D721Med (cell line): ENCODE results near the gene ASB9.
"Not testable (repeated sequence)": the region's sequence is repeated elsewhere in the genome, so short reads cannot be mapped to it uniquely, and the experiment has no call there.

Source experiments
- DNase-seq: peaks from one replicate; pipeline ENCODE4 v3.0.0; 2011; ENCODE audit warnings: low spot score; ENCODE audit not compliant: insufficient read length
- FAIRE-seq: peaks from 2 replicates; lab custom pipeline; 2011; peaks lifted over from hg19 to GRCh38; lab: Jason Lieb, UNC
- TF ChIP-seq, protein P1 (sequence below): IDR thresholded peaks from 2 replicates; pipeline ENCODE4 v1.5.1; 2012; ENCODE audit warnings: mild to moderate bottlenecking, control low read depth; ENCODE audit not compliant: insufficient read depth; ENCODE audit errors: missing control alignments

ASB9 gene

DNA sequence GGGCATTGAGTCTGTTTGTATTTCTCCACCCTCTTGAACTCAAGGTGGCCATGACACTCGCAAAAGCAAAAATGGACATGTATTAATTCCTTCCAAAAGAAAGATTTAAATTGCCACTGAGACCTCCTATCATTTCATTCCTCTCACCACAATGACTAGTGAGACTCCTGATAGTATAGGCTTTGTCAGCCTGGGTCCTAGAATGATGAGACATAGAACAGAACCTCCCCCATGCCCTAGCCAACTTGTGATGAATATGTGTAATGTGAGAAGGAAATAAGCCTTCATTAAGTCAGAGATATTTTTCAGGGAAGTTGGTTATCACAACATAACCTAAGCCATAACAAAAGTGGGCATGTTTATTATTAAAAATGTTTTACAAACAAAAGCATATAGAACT, 62.5 kb downstream of the ASB9 start:
- DNase-seq = no peak
- TF ChIP-seq, protein P1, sequence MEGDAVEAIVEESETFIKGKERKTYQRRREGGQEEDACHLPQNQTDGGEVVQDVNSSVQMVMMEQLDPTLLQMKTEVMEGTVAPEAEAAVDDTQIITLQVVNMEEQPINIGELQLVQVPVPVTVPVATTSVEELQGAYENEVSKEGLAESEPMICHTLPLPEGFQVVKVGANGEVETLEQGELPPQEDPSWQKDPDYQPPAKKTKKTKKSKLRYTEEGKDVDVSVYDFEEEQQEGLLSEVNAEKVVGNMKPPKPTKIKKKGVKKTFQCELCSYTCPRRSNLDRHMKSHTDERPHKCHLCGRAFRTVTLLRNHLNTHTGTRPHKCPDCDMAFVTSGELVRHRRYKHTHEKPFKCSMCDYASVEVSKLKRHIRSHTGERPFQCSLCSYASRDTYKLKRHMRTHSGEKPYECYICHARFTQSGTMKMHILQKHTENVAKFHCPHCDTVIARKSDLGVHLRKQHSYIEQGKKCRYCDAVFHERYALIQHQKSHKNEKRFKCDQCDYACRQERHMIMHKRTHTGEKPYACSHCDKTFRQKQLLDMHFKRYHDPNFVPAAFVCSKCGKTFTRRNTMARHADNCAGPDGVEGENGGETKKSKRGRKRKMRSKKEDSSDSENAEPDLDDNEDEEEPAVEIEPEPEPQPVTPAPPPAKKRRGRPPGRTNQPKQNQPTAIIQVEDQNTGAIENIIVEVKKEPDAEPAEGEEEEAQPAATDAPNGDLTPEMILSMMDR = no peak
- no peak for FAIRE-seq

DNA sequence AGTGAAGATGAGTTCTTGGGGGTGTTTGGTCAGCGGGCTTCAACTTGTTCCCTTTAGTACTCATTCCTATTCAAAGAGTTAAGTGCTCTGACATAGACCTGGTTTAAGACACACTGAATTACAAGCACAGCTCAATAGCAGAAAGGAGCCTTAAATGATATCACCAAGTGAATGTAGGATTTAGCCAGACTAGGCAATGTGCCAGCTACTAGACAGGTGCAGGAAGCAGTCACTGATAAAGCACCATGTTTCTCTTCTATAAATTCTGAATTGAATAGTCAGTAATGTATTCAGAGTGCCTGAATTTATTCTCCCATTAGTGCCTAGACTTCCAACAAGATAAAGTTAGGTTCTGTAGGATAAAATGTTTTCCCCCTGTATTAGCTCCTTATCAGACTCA, 63.6 kb downstream of the ASB9 start:
- TF ChIP-seq, protein P1 = no peak
- no peak for FAIRE-seq
- DNase-seq = no peak

DNA sequence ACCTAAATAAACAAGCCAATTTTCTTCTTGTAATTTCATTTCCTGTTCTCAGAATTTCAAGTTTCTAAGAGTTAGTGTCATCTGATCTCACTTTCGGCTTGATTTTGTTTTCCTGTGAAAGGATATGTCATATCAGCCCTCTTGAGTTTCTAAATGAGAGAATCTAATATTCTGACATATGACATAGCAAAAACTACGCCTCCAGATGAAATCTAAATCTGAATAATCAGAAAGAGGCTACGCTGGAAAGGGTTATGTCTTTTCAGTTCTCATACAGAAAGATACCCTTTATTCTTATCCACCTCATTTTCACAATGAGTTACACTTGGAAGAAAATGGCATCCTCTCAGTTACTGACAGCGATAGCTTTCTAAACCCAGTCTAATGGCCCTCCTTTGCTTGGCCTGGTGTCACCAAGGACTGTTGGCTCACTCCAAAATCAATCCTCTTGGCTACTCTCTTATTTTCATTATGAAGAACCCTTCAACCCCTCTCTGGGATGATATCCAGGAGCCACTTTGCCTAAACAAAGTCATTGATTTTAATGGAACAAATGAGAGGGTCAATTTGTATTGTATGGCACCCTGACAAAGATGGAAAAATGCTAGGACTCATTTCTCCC, 65.6 kb downstream of the ASB9 start:
- FAIRE-seq (no peak), DNase-seq (no peak)
- TF ChIP-seq, protein P1 = no peak

DNA sequence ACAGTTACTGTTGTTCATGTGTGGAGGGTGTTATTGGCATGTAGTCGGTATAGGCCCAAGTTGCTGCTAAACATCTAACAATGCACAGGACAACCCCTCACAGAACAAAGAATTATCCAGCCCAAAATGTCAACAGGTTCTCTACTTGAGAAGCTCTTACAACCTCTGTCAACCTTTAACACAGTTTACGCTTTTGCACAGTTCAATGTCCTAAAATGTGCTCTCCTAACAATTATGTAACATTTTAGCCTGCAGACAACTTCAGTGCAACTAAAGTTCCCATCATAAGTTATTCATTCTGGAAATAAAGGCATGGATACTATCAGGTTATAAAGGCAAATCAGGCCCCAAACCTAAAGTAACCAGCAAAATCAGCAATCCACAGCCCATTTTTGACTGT, 66.2 kb downstream of the ASB9 start:
- TF ChIP-seq, protein P1 = no peak
- FAIRE-seq (no peak), DNase-seq (no peak)

DNA sequence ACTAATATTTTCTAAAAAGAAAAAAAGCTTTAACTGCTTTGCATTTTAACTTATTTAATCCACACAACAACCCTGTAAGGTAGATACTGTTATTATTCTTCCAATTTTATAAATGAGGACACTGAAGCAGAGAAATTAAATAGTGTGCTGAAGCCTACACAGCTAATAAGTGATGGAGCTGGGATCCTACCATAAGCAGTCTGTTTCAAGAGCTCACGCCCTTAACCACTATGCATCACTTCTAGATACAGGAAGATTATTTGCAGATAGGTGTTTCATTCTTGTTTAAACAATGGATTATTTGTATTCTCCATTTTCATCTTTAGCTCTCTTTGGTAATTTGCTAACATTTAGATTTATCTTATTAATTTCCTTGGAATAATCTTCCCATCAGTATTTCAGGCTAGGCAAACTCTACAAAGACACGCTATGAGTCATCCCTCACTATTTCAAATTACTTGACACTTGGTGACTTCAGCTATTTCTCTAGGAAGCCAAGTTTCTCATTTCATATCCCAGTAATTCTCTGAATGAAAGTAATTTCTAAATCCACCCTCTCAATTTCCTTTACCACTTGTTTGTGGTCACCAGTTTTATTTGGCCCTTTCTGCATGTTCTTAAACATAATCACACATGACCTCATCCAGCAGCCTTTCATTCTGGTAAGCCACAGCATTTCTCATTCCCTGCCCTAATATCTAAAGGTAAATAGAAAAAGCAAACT, 67.3 kb downstream of the ASB9 start:
- TF ChIP-seq, protein P1 = no peak
- no peak for DNase-seq
- no peak for FAIRE-seq

DNA sequence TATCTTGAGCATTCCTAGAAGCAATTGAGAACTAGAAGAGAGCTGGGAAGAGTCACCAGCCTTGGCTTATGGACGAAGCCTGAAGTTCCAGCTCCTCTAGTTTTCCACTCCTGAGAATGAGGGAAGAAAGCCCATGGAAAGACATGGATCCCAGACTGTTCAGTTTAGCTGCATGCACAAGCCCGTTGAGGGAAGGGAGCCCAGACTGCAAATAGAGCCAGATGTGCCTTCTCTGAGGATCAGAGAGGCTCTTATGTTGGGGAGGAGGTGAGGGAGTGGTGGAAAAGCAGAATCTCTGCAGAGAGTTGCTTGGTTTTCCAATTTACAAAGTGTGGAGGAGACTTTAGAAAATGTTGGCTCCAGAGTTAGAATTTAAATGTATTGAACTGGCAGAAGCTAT, 69.0 kb downstream of the ASB9 start:
- FAIRE-seq = no peak
- no peak for DNase-seq
- TF ChIP-seq, protein P1 = no peak

DNA sequence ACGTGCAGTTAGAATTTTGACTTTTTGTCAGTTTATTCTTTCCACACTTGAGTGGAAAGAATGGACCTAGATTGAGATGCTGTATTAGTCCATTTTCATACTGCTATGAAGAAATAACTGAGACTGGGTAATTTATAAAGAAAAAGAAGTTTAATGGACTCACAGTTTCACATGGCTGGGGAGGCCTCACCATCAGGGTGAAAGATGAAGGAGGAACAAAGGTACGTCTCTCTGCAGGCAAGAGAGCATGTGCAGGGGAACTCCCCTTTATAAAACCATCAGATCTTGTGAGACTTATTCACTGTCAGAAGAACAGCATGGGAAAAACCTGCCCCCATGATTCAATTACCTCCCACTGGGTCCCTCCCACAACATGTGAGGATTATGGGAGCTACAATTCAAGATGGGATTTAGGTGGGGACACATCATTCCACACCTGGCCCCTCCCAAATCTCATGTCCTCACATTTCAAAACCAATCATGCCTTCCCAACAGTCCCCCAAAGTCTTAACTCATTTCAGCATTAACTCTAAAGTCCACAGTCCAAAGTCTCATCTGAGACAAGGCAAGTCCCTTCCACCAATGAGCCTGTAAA, 71.2 kb downstream of the ASB9 start:
- DNase-seq, FAIRE-seq: not testable (repeated sequence)
